B cell (primary cell): Measurements from ENCODE around the gene CRY2.
A peak's percentile ranks its signal among the peaks of the same experiment; 100 is the strongest.

ENCODE experiments used
- EZH2 ChIP-seq: IDR thresholded peaks from 2 replicates; pipeline ENCODE4 v1.6.1; 2012; ENCODE audit warnings: borderline replicate concordance, low read depth, mild to moderate bottlenecking, moderate library complexity, low read length; ENCODE audit not compliant: insufficient read depth, poor library complexity, severe bottlenecking
- TF ChIP-seq, protein P1 (sequence below): fragments of 200-600 bp; IDR thresholded peaks from one replicate; pipeline ENCODE4 v1.8.0; 2022; ENCODE audit warnings: antibody characterized with exemption, mild to moderate bottlenecking

DNA sequence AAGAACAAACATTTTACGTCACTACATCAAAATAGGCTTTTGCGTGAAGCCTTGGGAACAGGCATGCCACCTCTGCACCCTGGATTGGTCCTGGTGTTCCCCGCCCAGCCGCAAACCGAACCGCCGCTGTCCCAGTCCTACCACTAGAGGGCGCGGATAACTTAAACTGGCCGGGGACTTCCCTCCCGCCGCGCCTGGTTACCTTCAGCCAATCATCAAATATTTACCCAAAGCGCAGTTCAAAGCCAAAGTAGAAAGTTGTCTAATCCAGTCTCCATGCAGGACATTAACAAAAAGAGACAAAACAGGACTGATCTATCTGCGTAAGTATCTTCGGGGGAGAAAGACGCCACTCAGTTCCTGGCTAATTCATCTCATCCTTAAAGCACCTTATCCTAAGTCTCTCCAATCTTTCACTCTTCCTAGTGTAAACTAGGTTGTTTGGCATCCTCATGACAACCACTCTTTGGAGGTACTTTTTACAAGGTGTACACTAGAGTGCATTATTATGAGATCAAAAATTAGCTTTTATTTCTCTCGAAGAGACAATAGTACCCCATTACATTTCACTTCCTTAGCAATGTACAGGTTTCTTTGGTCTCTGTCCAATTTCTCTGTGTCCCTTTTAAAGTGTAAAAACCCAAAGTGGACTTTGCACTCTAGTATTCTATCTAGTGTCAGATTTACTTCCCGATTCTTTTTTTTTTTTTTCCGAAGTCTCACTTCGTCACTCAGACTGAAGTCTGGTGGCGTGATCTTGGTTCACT, 3.9 kb upstream of the CRY2 start:
- TF ChIP-seq, protein P1, sequence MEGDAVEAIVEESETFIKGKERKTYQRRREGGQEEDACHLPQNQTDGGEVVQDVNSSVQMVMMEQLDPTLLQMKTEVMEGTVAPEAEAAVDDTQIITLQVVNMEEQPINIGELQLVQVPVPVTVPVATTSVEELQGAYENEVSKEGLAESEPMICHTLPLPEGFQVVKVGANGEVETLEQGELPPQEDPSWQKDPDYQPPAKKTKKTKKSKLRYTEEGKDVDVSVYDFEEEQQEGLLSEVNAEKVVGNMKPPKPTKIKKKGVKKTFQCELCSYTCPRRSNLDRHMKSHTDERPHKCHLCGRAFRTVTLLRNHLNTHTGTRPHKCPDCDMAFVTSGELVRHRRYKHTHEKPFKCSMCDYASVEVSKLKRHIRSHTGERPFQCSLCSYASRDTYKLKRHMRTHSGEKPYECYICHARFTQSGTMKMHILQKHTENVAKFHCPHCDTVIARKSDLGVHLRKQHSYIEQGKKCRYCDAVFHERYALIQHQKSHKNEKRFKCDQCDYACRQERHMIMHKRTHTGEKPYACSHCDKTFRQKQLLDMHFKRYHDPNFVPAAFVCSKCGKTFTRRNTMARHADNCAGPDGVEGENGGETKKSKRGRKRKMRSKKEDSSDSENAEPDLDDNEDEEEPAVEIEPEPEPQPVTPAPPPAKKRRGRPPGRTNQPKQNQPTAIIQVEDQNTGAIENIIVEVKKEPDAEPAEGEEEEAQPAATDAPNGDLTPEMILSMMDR, result peak; percentile 89
- no peak for TF ChIP-seq EZH2
